UCSD-AML1 (cell line): ENCODE measurements around the gene RPS6KL1.

Source experiments
- DNase-seq: peaks from one replicate; lab custom pipeline; 2025; ENCODE audit not compliant: unreplicated experiment; lab: John Stamatoyannopoulos, UW

RPS6KL1 gene

GRCh38 chr14:74952180-74952665 is 29.2 kb upstream of the RPS6KL1 start:
- no peak for DNase-seq

GRCh38 chr14:74951443-74952179 is 28.6 kb upstream of the RPS6KL1 start:
- no peak for DNase-seq

DNA sequence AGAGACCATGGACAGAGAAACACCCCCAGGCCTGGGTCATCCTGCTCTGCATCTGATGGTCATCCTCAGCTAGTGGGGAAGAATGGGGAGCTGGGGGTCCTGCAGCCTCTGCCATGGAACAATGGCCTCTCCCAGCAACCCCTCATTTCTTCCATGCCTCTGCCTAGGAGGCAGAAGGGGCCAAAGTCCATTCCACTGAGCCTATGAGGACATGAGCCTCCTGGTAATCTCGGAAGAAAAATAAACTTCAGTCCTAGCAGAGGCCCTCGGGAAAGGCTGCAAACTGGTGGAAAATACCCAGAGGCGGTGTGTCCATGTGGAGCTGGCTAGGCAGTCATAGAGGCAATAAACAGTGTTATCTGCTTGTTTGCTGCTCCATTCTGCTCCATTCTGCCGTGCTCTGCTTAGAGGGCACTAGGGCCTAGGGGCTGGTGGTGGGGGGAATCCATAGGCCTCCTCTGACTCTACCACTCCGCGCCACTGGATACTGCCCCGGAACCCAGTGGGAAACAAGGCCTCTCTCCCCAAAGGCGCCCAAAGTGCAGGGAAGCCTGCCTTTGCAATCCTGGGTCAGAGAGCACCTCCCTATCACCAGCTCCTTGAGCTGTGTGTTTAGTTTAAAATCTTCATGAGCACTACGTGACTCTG is 27.9 kb upstream of the RPS6KL1 start:
- DNase-seq, result no peak

GRCh38 chr14:74949859-74950573 is 27.0 kb upstream of the RPS6KL1 start:
- DNase-seq, result no peak

GRCh38 chr14:74949191-74949601 is 26.1 kb upstream of the RPS6KL1 start:
- DNase-seq, result no peak

- DNase-seq, result peak; percentile 57
Observed at GRCh38 chr14:74948228-74949175, 25.4 kb upstream of the RPS6KL1 start.

DNA sequence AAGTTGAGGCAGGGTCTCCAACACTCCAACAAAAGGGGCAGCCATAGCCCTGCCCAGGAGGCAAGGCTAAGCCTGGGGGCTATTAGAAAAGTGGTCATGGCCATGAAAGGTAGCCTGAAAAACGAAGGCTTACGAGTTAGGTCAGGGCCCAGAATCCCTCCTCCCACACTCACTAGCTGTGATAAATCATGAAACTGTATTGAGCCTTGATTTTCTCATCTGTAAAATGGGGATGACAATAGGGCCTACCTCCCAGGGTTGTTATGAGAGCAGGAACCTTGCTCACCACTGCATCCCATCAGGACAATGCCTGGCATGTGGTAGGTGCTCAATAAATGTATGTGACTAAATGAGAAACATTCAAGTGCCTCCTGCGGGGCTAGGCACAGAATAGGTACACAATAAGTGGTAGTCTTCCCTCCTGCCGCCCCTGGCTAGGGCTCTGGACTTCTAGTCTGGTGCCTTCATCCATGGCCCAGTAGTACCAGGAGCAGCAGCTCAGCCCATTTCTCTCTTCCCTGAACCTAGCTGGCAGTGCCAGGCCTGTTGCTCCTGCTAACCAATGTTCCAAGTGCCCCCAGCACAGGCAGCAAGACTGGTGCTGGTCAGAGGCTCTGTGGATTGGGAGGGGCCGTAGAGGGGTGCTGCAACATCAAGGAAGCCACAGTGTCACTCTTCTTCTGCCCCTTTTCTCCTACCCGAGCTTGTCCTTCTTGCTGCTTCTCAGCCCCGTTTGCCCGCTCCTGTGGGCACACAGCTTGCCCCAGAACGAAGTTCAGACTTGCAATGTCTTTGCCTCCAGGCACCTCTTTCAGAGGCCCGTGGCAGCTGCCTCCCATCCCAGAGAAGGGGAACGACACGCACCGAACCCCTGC is 24.5 kb upstream of the RPS6KL1 start:
- no peak for DNase-seq

DNA sequence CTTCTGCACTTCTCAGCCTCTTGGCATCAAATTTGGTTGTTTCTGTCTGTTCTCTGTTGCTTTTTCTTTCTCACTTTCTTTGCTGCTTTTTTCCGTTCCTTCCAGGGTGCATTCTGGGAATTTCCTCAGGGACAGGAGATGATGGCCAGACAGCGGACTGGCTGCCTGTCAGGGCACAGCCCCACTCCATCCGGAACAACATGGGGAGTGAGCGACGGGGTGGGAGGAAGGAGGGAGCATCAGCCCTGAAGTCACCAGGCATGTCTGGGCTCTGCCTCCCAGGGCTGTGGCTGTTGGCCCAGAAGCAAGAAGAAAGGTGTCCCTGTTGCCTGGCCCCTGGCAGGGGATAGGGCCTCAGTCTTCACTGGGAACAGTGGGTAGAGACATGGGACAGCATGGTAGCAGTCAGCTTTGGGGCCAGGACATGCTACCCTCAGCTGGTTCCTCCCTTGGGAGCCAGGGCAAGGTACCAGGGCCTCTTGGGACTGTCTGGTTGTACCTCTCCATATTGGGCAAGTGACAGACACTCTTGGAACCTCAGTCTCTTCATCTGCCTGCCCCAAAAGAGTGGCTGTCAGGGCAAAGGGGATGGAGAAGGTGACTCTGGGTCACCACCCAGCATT is 23.7 kb upstream of the RPS6KL1 start:
- DNase-seq, result no peak

DNA sequence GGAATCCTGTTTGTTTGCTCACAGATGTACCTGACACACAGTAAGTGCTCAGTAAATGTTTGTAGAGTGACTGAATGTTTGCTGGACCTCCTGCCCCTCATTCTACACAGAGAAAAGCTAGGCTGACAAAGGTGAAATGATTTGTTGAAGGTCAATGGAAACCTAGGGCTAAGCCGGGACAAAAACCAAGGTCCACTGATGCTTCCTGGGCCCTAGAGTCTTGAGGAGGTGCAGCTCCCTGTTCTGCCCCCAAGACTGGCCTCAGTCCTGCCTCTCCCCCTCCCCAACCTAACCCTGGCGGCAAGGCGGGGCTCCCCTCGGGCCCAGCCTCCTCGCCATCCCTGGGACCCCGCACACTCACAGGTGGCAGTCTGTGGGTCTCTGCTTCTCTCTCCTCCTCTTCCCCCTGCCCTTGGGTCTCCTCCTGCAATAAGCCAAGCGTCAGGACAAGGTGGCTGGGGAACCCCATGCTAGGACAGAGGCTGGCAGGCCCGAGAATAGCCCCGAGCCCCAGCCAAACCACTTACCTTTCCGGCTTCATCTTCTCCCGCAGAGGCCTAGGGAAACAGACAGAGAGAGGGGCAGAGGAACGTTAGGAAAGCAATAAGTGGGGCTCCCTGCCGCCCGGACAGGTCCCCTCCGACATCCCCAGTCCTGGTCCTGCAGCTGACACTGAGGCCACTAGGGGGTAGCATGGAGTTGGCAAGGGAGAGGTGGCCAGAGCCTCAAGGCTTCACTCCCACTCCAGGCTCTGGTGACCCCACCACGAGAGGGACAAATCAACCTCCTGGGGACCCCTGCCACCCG is 23.0 kb upstream of the RPS6KL1 start:
- DNase-seq, result peak; percentile 76

- DNase-seq, result peak; percentile 59
Observed at GRCh38 chr14:74945261-74945851, 22.3 kb upstream of the RPS6KL1 start.

DNA sequence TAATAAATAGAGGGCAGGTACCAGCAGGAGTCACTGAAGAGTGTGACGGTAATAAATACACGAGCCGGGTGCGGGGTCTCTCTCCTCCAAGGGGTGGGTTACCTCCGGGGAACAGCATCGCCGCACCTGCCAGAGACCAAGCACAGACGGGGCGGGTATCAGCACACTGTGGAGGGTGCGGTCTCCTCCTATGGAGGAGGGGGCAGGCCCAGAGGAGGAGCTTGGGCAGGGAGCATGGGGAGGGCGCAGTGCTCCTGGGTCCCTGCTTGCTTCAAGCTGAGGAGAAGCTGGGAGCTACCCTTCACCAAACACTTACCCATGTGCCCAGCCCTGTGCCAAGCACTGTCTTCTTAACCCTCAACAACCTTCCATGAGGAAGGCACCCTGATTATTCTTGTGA is 19.5 kb upstream of the RPS6KL1 start:
- DNase-seq, result no peak

DNA sequence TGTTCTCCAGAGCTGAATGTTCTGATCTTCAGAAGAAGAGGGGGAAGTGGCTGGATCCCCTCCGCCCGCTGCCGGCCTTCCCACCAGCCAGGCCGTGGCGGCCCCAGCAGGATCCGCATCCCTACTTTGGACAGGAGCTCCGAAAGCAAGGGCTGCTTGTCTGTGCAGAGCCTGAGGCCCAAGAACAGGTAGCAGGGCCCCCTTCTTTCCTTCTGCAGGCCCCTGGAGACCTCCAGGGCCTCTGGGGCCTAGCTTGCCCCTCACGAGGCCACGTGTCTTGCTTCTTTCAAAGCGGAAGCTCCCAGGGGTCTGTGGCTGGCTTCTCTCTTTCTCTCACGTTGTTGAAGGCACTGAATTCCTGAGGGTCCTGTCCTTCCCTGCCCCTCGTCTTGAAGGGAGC is 19.1 kb upstream of the RPS6KL1 start:
- no peak for DNase-seq

DNA sequence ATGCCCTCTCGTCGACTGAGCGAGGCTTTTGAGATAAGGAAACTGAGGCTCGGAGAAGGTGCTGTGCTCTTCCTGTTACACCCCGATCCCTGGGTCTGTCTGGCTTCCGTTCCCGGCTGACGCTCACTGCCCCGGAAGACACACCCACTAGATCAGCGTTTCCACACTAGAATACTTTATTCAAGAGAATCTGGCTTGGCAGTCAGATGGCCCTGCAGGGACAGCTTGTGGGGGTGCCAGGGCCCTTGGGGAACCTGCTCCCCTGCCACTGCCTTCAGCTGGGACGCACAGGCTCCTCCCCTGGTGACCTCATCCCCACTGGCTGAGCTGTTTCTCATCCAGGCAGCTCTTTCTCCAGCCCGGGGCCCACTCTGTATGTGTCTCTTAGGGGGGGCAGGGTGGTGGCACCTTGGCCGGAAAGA is 18.6 kb upstream of the RPS6KL1 start:
- peak; percentile 79 for DNase-seq

- DNase-seq, result peak; percentile 65
Observed at GRCh38 chr14:74940956-74941565, 18.0 kb upstream of the RPS6KL1 start.

GRCh38 chr14:74938531-74939495 is 15.8 kb upstream of the RPS6KL1 start:
- DNase-seq, result no peak

GRCh38 chr14:74937171-74937570 is 14.1 kb upstream of the RPS6KL1 start:
- no peak for DNase-seq

DNA sequence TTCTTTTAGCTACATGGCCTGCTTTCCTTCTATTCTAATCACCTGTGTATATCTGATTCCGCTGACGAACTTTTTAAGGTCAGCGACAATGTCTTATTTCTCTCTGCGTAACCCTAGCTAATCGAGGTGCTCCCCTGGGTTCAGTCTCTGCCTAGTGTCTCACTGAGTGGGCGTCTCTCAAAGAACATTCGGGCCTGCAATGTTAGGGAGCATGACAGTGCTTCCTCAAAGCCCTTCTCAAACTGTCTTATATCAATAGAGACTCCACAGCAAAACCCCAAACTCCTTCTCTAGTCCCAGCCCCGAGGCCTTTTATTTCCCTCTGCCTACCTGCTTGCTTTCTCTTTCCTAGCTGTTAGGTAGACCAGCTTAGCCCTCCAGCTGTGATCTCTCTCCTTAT is 13.7 kb upstream of the RPS6KL1 start:
- no peak for DNase-seq
